Activated CD4-positive, alpha-beta T cell treated with anti-CD3 and anti-CD28 coated beads, Interleukin-2, Interleukin-6, amounts not matched to agents 100 ng/mL and 50 ng/mL, durations not matched to agents 16 hours and 8 hours (primary cell): ENCODE measurements around the gene HES6.

ENCODE experiments used
- DNase-seq: peaks from one replicate; pipeline ENCODE4 v3.0.0-alpha.2; 2020

The HES6 gene

DNA sequence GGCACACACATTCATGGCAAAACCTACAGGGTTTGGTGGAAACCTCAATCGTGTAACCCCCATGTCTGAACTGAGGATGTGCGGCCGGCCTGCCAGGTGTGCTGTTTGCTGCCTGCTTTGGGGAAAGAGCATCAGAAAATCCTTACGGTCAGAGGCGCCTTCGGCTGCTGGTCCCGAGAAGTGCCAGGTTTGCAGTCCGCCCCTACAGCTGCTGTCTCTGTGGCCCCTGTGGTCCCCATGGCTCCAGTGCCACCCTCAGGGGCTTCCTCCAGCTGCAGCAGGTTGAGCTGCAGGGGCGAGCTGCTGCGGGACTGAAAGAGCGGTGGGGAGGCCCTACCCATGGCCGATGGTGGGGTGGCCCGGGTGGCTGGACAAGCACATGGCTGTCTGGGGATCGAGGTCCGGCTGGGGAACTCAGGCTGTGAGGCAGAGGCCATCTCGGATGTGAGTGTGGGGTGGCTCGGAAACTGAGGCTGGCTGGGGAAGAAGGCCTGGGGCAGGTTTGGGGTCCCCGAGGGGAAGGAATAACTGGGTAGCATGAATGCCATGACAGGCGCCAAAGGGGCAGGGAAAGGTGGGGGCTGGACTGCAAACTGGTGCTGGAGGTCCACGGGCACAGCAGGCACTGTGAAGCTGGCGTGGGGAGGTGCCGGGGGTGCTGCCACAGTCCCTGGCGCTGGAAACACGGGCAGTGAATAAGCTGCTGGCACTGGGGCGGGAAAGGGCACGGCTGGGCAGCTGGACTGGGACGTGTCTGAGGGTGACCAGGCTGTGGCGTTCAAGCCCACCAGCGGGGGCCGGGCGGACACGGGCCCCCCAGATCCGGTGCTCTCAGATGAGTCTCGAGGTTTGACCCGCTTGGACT, 13.2 kb upstream of the HES6 start:
- no peak for DNase-seq

DNA sequence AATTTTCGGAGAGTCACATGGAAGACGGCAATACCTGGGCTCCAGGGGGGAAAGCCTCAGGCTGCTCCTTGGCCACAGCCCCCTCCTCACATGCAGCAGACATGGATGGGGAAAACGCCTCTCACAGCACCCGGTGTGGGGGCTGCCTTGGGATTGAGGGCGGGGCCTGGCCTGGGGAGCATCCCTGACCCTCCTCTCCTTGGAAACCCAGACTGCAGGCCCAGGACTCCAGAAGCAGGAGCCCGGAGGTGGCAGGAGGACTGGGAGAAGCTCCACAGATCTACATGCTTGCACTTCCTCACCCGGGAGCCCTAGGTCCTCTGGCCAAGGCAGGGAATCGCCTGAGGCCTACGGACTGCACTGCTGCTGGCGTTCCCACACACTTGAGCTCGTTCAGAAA, 12.1 kb upstream of the HES6 start:
- no peak for DNase-seq

DNA sequence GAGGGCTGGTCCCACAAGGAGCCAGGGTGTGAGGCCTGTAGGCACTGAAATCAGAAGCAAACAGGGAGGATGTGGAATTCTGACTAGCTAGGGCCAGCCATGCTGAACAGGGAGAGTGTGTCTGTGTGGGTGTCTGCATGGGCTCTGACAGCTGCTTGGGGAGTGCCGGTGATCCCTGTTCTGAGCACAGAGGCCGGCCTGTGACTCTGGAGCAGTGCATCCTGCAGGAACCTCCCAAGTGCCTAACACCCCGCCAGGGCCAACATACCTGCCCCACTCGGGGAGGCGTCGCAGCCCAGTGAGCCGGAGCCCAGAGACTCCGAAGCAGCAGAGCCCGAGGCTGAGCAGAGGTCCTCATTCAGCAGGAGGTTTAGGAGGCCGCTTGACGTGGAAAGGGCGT, 11.5 kb upstream of the HES6 start:
- no peak for DNase-seq

DNA sequence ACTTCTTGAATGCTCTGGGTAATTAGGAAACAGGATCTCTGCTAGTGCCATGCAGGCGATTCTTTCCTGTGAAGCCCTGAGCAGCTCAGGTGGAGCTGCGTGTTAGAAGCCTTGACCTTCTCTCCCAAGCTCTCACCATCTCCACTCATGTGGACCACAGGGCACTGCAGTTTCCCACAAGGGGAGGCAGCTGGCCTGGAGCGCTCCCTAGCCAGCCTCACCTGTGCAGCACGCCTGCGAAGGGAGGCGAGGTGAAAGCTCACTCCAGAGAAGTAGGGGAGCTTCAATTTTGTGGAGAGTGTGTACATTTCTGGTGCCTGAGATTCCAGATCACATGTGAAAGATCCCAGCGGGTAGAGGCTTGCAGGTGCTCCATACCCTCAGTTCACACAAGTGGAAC, 11.1 kb upstream of the HES6 start:
- DNase-seq, result no peak

DNA sequence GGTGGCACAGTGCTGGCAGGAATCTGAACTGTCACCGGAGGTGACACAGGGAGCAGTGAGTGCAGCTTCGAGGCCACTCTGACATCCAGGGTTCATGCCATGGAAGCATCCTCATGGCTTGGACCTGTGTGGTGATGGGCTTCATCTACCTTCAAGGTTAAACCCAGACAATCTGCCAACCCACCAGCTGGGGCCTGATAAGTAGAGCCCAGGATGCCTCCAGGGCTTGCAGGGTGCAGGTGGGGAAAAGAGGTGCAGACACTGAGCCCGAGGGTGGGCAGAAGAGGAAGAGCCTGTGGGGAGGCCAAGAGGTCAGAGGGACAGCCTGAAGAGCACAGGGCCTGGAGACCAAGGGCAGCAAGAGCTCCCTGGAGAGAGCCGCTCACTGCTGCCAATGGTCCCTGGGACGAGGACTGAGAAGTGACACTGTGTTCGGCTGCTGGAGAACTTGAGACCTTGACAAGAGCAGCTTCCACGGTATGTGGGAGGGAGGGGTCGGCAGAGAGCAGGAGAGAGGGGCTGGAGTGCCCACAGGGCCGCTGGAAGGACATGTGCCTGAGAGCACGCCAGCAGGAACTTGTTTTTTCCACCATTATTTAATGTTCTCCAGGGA, 8.1 kb upstream of the HES6 start:
- DNase-seq, result no peak

DNA sequence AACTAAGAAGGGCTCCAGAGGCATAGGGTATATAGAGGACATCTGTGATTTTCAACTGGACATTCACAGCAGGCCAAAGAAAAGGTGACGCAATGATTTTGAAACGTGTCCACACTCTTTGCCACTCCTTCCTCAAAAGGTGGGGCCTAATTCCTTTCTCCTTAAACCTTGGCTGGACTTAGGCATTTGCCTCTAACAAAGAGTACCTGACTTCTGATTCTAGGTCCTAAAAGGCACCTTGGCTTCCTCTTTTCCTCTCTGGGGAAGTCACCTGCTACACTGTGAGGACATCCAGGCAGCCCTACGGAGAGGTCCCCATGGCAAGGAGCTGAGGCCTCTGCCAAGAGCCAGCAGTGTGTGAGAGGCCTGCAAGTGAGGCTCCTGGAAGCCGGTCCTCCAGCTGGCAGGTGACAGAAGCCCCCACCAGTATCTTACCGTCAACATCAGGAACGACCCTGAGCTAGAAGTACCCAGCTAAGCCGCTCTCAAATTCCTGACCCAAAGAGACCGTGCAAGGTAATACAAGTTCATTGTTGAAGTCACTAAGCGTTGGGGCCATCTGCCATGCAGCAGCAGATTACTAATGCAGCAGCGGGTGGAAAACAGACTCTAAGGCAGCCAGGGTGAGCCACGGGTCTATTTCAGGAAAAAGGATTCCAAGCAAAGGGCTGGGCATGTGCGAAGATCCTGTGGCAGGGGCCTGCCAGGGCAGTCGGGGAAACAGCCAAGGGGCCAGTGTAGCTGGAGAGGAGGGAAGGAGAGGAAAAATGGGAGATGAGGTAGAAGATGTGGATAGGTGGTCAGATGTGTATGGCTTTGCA, 7.4 kb upstream of the HES6 start:
- DNase-seq, result no peak

DNA sequence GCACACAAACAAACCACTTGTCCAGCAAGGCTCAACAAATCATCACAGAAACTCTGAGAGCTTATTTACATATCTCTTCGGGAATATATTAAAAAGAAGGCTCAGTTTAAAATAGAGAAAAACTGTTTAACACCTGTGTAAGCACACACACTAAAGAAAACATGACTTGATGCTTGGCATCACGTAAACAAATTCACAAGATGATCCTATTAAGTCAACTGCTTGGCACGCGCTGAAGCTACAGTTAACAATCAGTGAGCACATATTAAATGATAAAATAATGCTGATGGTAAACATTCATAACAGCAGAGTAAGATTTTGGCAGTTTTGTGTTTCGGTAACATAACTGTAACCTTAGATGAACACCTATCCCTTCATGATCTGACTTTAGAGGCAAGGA, 4.3 kb upstream of the HES6 start:
- DNase-seq, result no peak

DNA sequence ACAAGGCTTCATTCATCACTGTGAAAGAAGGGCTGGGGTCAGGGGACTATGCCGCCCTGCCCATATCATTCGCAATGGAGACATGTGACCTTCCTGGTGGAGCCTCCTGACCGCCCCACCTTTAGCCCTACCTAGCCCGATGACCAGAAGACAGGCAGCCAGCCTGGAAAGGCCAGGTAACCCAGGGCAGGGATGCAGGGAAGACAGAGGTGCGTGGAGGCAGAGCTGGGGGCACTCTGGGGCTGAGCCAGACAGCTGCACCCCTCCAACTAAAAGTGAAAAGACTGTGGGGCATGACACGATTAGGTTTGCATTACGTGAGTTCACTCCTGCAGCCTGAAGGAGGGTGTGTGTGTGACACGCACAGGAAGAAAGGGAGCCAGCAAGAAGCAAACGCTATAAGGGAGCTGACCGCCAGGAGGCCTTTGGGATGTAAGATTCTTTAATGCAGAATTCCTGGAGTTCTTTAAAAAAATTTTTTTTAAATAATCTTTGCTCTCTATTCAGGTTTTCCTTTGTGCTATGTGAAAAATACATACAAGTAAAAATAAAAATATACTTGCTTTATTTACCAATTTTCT, 3.7 kb upstream of the HES6 start:
- no peak for DNase-seq

DNA sequence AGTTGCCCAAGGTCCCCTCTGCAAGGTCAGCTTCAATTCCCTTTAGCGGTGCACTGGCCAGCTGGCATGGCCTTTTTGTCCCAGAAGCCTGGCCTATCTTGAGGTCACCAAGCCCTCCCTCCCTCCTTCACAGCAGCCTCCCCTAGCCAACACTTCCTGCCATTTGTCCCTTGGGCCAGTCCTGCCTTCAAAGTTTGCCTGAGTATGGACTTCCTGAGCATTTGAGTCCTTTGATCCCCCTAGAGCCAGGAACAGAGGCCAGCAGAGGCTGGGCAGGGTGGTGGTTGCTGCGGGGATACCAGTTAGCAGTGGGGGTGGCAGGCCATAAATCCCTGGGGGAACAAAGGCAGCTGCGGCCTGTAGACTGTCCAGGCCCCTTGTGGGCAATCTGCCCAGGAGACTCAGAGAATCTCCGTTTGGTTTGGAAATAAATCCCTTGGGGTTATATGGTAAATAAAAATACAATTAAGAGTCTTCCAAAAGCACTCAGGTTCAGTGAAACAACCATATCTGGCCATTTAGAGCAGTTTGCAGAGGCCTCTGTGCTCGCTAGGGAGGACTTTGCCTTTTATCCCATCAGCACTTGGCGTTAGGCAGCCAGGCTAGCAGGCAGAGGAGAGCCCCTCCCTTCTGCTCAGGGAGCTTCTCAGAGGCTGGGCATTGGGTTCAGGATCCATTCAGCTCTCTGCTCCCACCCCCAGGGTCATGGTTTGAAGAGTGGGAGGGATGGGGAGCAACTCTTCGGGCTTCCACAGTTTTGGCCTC, 3.1 kb upstream of the HES6 start:
- DNase-seq, result no peak

DNA sequence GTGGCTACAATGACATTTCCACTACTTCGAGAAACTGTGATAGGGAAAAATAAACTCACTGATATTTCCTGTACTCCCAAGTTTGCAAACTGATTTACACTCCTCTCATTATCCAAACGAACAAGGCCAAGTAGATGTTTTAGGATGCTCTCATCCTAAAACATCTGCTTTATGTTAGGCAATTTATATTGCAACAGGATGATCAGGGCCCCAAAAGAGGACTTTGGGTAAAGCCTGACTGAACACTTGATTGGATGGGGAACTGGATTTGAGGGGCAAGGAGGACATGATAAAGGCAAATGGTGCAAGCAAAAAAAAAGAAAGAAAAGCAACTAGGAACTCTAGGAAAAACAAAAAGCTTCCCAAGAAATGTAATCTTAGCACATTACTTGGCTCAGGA, 2.1 kb upstream of the HES6 start:
- no peak for DNase-seq

DNA sequence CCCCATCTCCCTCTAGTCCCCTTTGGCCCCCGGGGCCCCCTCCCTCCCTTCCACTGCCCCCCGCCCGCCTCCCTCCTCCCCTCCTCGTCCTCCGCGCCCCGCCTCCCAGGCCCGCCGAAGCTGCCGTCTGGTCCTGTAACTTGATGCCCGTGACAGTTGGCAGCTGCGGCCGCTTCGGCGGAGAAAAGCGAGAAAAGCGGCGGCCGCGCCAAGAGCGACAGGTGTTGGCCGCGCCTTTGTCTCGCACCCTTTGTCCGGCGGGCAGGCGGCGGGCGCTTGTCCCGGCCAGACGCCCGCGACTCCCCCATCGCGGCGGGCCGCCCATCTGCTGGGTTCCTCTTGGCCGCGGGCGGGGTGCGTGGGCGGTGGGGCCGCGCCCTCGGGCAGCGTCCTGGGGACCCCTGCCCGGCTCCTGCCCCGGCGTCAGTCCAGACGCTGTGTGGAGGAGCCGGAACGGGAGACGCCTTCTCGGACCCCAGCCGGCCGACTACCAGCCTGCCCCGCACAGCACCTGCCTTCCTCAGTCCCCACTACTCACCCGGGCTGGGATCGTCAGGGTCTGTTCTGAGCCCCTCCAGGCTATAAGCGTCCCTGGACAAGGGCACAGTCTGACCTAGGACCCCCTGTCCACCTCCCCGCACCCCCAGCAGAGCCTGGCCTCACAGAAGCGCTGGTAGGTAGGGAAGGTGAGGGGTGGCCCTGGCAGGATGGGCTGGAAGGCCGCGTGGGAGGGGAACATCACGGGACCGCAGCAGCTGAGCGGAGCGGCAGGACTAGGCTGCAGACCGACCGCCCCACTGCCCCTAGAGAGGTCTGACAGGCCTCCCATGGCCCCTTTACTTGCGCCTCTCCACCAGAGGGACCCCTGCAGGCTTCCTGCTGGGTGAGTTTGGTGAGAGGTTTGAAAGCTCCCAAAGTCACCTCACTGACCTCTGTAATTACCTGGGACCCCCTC, 1.2 kb upstream of the HES6 start:
- DNase-seq, result no peak

DNA sequence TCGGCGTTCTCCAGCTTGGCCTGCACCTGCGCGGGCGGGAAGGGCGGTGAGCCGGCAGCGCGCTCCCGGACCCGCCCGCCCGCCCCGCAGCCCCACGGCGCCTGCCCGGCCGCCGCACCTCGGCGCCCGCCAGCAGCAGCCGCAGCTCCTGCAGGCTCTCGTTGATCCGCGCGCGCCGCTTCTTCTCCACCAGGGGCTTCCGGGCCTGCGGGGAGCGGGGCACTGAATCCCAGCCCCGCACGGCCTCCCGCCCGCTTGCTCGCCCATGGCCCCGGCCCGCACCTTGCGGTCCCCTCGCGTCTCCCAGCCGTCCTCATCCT, 335 bp downstream of the HES6 start:
- peak; percentile 16 for DNase-seq

DNA sequence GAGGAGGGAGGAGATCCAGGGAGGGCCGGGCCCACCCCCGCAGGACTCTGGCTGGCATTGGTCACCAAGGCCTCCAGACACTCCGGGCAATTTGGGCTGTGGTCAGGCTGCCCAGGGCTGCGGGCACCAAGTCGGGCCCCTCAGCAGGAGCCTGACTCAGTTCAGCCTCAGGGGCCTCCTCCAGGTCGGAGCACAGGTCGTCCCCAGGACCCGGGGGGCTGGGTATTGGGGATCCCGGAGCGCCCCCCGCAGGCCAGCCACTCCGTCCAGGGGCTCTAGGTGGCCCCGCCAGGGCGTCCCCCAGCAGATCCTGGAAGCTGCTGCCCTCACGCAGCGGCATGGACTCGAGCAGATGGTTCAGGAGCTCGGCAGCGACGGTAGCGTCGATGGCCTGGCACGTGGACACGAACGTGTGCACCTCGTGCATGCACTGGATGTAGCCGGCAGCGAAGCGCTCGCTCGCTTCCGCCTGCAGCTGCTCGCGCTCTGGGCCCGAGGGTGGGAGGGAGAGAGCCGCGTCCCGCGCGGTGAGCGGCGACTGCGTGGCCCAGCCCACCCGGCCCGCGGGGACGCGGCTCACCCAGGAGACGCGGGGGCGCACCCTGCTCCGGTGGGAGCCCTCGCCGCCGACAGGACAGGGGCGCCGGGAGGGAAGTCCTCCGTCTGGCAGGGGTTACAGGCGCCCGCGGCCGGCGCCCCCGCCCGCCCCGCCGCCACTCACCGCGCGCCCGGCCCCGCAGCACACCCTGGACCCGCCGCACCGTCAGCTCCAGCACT, 884 bp downstream of the HES6 start:
- peak; percentile 28 for DNase-seq

DNA sequence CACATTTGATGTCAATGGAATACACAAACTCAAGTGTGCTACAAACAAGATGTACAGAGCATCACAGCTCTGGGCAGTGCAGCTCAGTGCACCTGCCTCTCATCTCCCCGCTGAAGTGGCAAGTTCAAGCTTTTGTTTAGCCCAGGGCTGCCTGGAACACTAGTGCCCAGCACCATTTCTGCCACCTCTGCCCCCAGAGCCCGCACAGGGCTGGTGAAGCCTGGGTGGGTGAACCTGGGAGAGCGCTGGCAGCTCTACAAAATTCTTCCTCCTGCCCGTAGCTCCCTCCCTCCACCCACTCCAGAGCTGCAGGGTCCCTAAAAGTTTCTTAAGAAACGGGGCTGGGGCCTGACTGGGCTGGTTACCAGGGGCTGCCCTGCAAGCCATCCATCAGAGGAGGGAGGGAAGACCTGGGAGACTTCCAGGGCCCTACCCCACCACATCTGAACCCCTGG, 1.5 kb downstream of the HES6 start:
- no peak for DNase-seq

DNA sequence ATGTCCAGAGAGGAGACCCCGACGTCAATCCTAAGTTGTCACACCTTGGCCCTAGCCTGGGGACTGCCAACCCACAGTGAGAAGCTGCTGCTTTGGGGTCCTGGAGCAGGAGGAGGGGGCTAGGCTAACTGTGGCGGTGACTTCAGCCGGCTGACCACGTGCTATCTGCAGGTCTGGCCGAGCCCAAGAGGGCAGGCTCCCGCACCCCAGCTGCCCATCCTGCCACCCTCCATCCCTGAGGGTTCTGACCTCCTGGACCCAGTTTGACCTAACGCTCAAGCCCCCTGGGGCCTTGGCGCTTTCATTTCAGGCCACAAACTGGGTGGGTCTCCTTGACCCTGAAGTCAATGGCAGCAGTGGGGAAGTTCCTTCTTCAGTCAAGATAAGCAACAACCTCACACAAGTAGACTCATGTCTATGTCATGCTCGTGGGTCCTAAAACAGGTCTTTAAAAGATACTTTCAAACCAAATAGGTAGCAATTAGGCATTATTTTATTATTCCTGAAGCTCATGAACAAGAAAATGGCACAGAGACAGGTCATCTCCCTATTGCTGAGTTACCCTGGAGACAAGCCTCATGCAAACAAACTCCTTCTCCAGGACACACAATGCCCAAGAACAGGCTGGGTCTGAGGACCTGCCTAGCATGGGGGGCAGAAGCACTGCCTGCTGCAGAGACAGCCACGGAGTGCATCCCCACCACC, 2.3 kb downstream of the HES6 start:
- DNase-seq, result no peak

DNA sequence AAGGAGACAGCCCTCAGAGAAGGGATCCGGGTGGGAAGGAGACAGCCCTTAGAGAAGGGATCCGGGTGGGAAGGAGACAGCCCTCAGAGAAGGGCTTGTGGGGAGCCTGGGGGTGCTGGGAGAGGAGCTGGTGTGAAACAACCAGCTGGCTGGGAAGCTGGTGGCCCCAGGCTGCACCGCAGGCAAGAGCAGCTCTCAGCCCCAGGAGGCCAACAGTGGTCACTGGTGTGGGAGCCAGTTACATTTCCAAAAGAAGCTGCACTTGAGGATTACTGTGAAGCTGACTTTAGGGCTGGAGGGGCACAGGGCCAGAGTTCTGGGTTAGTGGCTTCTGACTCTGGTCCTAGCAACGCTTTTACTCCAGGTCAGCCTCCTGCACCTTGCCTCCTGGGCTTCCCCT, 3.3 kb downstream of the HES6 start:
- DNase-seq, result no peak

DNA sequence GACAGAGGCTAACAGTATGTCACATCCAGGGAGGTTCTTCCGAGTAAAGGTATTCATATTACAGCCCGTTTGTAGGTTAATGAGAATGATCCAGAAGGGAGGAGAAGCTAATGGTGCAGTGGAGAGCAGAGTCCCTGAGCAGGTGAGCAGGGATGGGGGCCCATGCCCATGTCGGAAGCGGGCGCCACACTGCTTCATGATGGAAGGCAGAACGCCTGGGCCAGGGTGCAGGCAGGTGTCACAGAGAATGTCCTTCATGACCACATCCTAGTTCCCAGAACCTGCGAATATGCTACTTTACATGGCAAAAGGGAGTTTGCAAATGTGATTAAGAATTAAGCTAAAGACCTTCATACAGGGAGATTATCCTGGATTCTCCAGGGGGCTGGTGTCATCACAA, 4.0 kb downstream of the HES6 start:
- DNase-seq, result no peak

DNA sequence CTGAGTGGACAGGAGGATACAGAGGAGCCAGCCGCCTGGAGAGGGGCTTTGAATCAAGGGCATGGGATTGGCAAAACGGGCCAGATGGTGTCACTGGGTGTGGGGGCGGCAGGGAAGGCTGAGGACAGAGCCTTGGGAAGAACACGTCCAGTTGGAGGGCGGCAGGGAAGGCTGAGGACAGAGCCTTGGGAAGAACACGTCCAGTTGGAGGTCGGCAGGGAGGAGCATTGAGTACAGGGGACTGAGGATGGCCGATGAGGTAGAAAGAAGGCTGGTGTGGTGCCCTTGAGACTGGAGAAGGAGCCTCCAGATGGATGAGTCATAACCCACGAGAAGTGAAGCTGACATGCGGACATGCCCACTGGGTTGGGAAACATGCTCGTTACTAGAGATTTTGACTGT, 4.5 kb downstream of the HES6 start:
- no peak for DNase-seq

DNA sequence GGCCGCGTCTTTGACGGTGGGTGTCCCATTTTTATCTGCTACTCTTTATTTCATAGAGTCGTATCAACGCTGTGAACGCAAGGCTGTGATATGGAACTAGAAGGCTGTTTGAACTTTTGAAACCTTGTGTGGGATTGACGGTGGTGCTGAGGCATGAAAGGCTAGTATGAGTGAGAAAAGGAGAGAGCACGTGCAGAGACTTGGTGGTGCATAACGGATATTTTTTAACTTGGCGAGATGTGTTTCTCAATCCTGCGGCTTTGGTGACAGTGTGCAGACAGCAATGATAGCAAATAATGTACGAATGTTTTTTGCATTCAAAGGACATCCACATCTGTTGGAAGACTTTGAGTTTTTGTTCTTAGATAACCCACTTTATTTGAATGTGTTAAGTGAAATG, 6.2 kb downstream of the HES6 start:
- no peak for DNase-seq

DNA sequence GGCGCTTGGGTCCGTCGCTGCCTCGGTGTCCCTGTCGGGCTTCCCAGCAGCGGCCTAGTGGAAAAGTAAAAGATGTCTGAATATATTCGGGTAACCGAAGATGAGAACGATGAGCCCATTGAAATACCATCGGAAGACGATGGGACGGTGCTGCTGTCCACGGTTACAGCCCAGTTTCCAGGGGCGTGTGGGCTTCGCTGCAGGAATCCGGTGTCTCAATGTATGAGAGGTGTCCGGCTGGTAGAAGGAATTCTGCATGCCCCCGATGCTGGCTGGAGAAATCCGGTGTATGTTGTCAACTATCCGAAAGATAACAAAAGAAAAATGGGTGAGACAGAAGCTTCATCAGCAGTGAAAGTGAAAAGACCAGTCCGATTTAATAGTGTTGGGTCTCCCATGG, 8.0 kb downstream of the HES6 start:
- no peak for DNase-seq
